Panc1 (cell line): ENCODE data around the gene TTLL5. TPM values are rescaled to one million over a fixed set of nuclear protein-coding genes. Genes with fewer than 3 reads are reported as not detected.

Experiments
- ATAC-seq: fragments of 200-7000 bp; cut with Tn5 transposase; 2 replicates; pipeline ENCODE4 v1.9.1; 2020; ENCODE audit warnings: mild to moderate bottlenecking, moderate library complexity
- BruUV-seq: library from RNA; stranded (reverse); fragments of 400-500 nt; replicated peaks from 2 replicates; lab custom pipeline; 2021; lab: Mats Ljungman, UMichigan
- CTCF ChIA-PET: fragments of 300-600 bp; sonication (Branson Sonifier 250); formaldehyde crosslinking; loops from one replicate; lab custom pipeline; 2022; ENCODE audit warnings: antibody characterized with exemption; lab: Charles Lee
- POLR2A ChIA-PET: fragments of 300-600 bp; sonication (Branson Sonifier 250); formaldehyde crosslinking; loops from one replicate; lab custom pipeline; 2022; ENCODE audit warnings: antibody characterized with exemption; lab: Charles Lee
- DNase-seq: peaks from one replicate; pipeline ENCODE4 v3.0.0-alpha.2; 2010; ENCODE audit warnings: low read depth, low spot score
- H3K27ac ChIP-seq: 2 replicates; pipeline ENCODE4 v1.5.1; 2011; ENCODE audit warnings: mild to moderate bottlenecking, low read length, inconsistent platforms
- H3K27me3 ChIP-seq: fragments of 200-500 bp; sonication (Bioruptor generic); 2 replicates; pipeline ENCODE4 v1.6.0; 2014; ENCODE audit warnings: low read length, inconsistent platforms; ENCODE audit not compliant: control insufficient read depth, insufficient read depth
- H3K36me3 ChIP-seq: fragments of 200-500 bp; sonication (Bioruptor generic); 2 replicates; pipeline ENCODE4 v1.5.1; 2014; ENCODE audit warnings: inconsistent platforms, mild to moderate bottlenecking, low read length, moderate library complexity; ENCODE audit not compliant: control insufficient read depth, insufficient read depth
- H3K4me1 ChIP-seq: 2 replicates; pipeline ENCODE4 v1.5.1; 2011; ENCODE audit warnings: inconsistent platforms, mild to moderate bottlenecking, low read length, moderate library complexity; ENCODE audit not compliant: control insufficient read depth, insufficient read depth
- H3K4me3 ChIP-seq, 2 experiments: 2 replicates each; pipeline ENCODE4 v1.5.1; 2011 to 2012; ENCODE audit warnings: low read depth in 2 of 2, low read length in 2 of 2, mild to moderate bottlenecking in 2 of 2, inconsistent platforms in 1 of 2, moderate library complexity in 1 of 2
- H3K9me3 ChIP-seq: fragments of 200-500 bp; sonication (Bioruptor generic); 2 replicates; pipeline ENCODE4 v1.5.1; 2014; ENCODE audit warnings: low read depth, mild to moderate bottlenecking, inconsistent platforms, low read length, moderate library complexity; ENCODE audit not compliant: control insufficient read depth, insufficient read depth
- POLR2AphosphoS5 ChIP-seq: IDR thresholded peaks from 2 replicates; pipeline ENCODE4 v1.6.1; 2012; ENCODE audit warnings: mild to moderate bottlenecking, low read depth, low read length, moderate library complexity
- REST ChIP-seq, 2 experiments: IDR thresholded peaks; 2 replicates each; pipeline ENCODE4 v1.6.1; 2011 to 2012; ENCODE audit warnings: low read depth in 2 of 2, control low read depth in 1 of 2, low read length in 1 of 2, mild to moderate bottlenecking in 1 of 2, moderate library complexity in 1 of 2; ENCODE audit not compliant: insufficient read depth in 1 of 2
- SIN3A ChIP-seq: IDR thresholded peaks from 2 replicates; pipeline ENCODE4 v1.6.1; 2012; ENCODE audit warnings: low read depth, mild to moderate bottlenecking, low read length, moderate library complexity, borderline replicate concordance; ENCODE audit not compliant: insufficient read depth
- TCF7L2 ChIP-seq: IDR thresholded peaks from 2 replicates; pipeline ENCODE4 v1.6.1; 2011; ENCODE audit warnings: mild to moderate bottlenecking, low read depth, low read length, inconsistent platforms
- in situ Hi-C: cut with HindIII; loops from 2 replicates; pipeline ENCODE4 v1.10.0; 2016; ENCODE audit warnings: low sequenced_read_pairs, low pct_unique_long_range_greater_than_20kb
- intact Hi-C: fragments of 100-400 bp; cut with micrococcal nuclease; formaldehyde crosslinking; loops from one replicate; pipeline ENCODE4 v1.10.0; 2022; ENCODE audit not compliant: unreplicated experiment
- total RNA-seq: library from RNA; stranded (reverse); gene quantifications from one replicate; pipeline ENCODE4 v1.2.1, GENCODE V29; 2021; ENCODE audit not compliant: unreplicated experiment
- TF ChIP-seq, protein P1 (sequence below): fragments of 450-650 bp; IDR thresholded peaks from 2 replicates; pipeline ENCODE4 v1.5.1; 2017; ENCODE audit warnings: mild to moderate bottlenecking

The TTLL5 gene
- total RNA-seq, 1 experiment from 2014 or later = 23.5 TPM

DNA sequence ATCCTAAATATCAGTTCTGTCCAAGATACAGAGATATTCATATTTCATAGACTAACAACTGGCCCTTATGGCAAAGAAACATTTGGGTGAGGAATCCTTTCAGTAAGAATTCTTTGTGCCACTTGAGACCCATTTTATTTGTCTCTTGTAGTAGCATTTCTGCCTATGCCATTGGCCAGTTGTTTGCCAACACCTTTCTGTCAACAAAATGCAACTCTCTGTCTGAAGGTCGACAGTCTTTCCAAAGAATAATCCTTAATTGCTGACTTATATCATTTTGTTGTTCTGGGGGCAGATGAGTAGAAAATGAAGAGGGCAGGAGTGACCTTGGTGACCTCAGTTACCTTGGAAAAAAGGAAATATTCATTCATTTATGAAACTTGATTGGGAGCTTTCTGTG, 335.4 kb downstream of the TTLL5 start:
- intact Hi-C loops = no loop called here
- no peak for DNase-seq
- BruUV-seq = no TSS peak
- CTCF ChIA-PET = no interaction called here
- no peaks in the 10 kb centered on the region for H3K4me1 ChIP-seq
- no peak overlapping the region for H3K27ac ChIP-seq
- no peak for TF ChIP-seq POLR2AphosphoS5
- no peak for TF ChIP-seq REST (IDR thresholded peaks at IDR 0.05; ENCODE audit: insufficient read depth in 1 of 2, low read depth in 2 of 2, low read length in 1 of 2)
- TF ChIP-seq TCF7L2 = no peak
- TF ChIP-seq, protein P1, sequence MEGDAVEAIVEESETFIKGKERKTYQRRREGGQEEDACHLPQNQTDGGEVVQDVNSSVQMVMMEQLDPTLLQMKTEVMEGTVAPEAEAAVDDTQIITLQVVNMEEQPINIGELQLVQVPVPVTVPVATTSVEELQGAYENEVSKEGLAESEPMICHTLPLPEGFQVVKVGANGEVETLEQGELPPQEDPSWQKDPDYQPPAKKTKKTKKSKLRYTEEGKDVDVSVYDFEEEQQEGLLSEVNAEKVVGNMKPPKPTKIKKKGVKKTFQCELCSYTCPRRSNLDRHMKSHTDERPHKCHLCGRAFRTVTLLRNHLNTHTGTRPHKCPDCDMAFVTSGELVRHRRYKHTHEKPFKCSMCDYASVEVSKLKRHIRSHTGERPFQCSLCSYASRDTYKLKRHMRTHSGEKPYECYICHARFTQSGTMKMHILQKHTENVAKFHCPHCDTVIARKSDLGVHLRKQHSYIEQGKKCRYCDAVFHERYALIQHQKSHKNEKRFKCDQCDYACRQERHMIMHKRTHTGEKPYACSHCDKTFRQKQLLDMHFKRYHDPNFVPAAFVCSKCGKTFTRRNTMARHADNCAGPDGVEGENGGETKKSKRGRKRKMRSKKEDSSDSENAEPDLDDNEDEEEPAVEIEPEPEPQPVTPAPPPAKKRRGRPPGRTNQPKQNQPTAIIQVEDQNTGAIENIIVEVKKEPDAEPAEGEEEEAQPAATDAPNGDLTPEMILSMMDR = no peak
- TF ChIP-seq SIN3A = no peak
- POLR2A ChIA-PET = no interaction called here
- no peak for ATAC-seq
- H3K4me3 ChIP-seq = no peak overlapping the region
- no peaks in the 10 kb centered on the region for H3K9me3 ChIP-seq
- in situ Hi-C loops = no loop called here
- H3K27me3 ChIP-seq = no peaks in the 10 kb centered on the region
- H3K36me3 ChIP-seq = no peaks in the 10 kb centered on the region

- H3K27ac ChIP-seq = no peak overlapping the region
- ChIA-PET POLR2A (no interaction called here), CTCF (no interaction called here)
- H3K9me3 ChIP-seq = peaks cover 6% of the 10 kb centered on the region; the same call in 1 of the 2 replicates
- ATAC-seq (no peak), DNase-seq (no peak)
- no peaks in the 10 kb centered on the region for H3K27me3 ChIP-seq
- TF ChIP-seq TCF7L2 (no peak), SIN3A (no peak), POLR2AphosphoS5 (no peak), REST (IDR thresholded peaks at IDR 0.05; ENCODE audit: insufficient read depth in 1 of 2, low read depth in 2 of 2, low read length in 1 of 2) (no peak)
- TF ChIP-seq, protein P1 = no peak
- H3K36me3 ChIP-seq = no peaks in the 10 kb centered on the region; the same call in 1 of the 2 replicates
- H3K4me3 ChIP-seq = no peak overlapping the region
- no peaks in the 10 kb centered on the region for H3K4me1 ChIP-seq
- in situ Hi-C loops (no loop called here), intact Hi-C loops (no loop called here)
- no TSS peak for BruUV-seq
These were observed 338.6 kb downstream of the TTLL5 start for GRCh38 chr14:75999511-76000190.
